K562 (cell line): ENCODE measurements around the gene TMTC2.

Experiments used
- CTCF ChIP-seq, 3 experiments: IDR thresholded peaks in 2 of 3; conservative IDR thresholded peaks in 1 of 3; 2 replicates each; pipeline ENCODE4 v1.5.1; 2011 to 2012; ENCODE audit warnings: low read length in 3 of 3, mild to moderate bottlenecking in 3 of 3, control low read depth in 2 of 3, improper control_type of control experiment in 1 of 3, inconsistent platforms in 1 of 3, low read depth in 1 of 3, mixed read lengths in 1 of 3, moderate library complexity in 1 of 3; ENCODE audit not compliant: insufficient read depth in 2 of 3
- EGR1 ChIP-seq: fragments of 450-650 bp; conservative IDR thresholded peaks from 2 replicates; pipeline ENCODE4 v1.6.1; 2017; ENCODE audit warnings: mild to moderate bottlenecking
- EP300 ChIP-seq: IDR thresholded peaks from 2 replicates; pipeline ENCODE4 v1.6.1; 2012; ENCODE audit warnings: low read length, improper control_type of control experiment
- ETS1 ChIP-seq: conservative IDR thresholded peaks from 2 replicates; pipeline ENCODE4 v1.6.1; 2011; ENCODE audit warnings: low read depth, mild to moderate bottlenecking, low read length; ENCODE audit not compliant: control insufficient read depth
- HMGXB4 ChIP-seq: sonication (generic); formaldehyde crosslinking; IDR thresholded peaks from 2 replicates; pipeline ENCODE4 v1.8.1; 2023; ENCODE audit warnings: mild to moderate bottlenecking, missing genetic modification reagents
- MYC ChIP-seq, 2 experiments: fragments of 250-450 bp in 1 of 2; sonication (Bioruptor Pico) in 1 of 2; IDR thresholded peaks; 2 replicates each; pipeline versions ENCODE4 v1.5.1 to v1.6.1; 2012 to 2021; ENCODE audit warnings: low read depth in 2 of 2, borderline replicate concordance in 1 of 2, improper control_type of control experiment in 1 of 2, low read length in 1 of 2, mild to moderate bottlenecking in 1 of 2, moderate library complexity in 1 of 2
- SMC3 ChIP-seq: conservative IDR thresholded peaks from 2 replicates; pipeline ENCODE4 v1.6.1; 2011; ENCODE audit warnings: low read depth, low read length, improper control_type of control experiment; ENCODE audit not compliant: insufficient read depth
- ZNF274 ChIP-seq: IDR thresholded peaks from 2 replicates; pipeline ENCODE4 v1.6.1; 2011; ENCODE audit warnings: low read depth, mild to moderate bottlenecking, low read length, moderate library complexity, borderline replicate concordance

GRCh38 chr12:82705774-82706173 is 19.1 kb downstream of the TMTC2 start:
- TF ChIP-seq CTCF (IDR thresholded peaks at IDR 0.05 in 2 of 3, conservative IDR thresholded peaks at IDR 0.05 in 1 of 3; ENCODE audit: insufficient read depth in 2 of 3, low read depth in 1 of 3, low read length in 3 of 3): no peak
- no peak for TF ChIP-seq MYC (IDR thresholded peaks at IDR 0.05; ENCODE audit: low read depth, low read length)
- no peak for TF ChIP-seq MYC (CRISPR knock-in tag; IDR thresholded peaks at IDR 0.05; ENCODE audit: borderline replicate concordance, low read depth)
- no peak for TF ChIP-seq SMC3
- TF ChIP-seq ETS1: no peak
- TF ChIP-seq EGR1: no peak
- TF ChIP-seq EP300: no peak
- TF ChIP-seq HMGXB4 (CRISPR knock-in tag): no peak
- no peak for TF ChIP-seq ZNF274
